ENCODE data around the gene PTMS. TPM values are rescaled to one million over a fixed set of nuclear protein-coding genes. Genes with fewer than 3 reads are reported as not detected.

Gene PTMS
- total and polyA plus RNA-seq, 12 donors, result 27.0 to 1,405 (median 150) TPM

- peaks cover 9% of the 10 kb centered on the region for H3K27me3 ChIP-seq
- intact Hi-C loops (cut with DNase I), result no loop called here
- 70 to 86% (median 74%) methylated on average over 2 to 10 of the region's 10 CpGs for WGBS, 4 donors
- H3K27ac ChIP-seq, result no peak overlapping the region
- no peaks in the 10 kb centered on the region for H3K36me3 ChIP-seq (replicated peaks in 1 of 2)
- H3K9me3 ChIP-seq (replicated peaks in 1 of 3), result no peaks in the 10 kb centered on the region
- peaks cover 6 to 8% of the 10 kb centered on the region in 2 donors for H3K4me1 ChIP-seq (replicated peaks in 1 of 2)
- DNase-seq, result peak in 1 of 7 donors; percentile 54
- H3K4me3 ChIP-seq, result no peak overlapping the region
- TF ChIP-seq CTCF (IDR thresholded peaks at IDR 0.05), result no peak
- TF ChIP-seq POLR2A (IDR thresholded peaks at IDR 0.05), result no peak
Measured at GRCh38 chr12:6818222-6818621, 52.1 kb downstream of the PTMS start.

GRCh38 chr12:6818645-6819044 lies 52.5 kb downstream of the PTMS start:
- DNase-seq, result no peak
- H3K4me3 ChIP-seq, result no peak overlapping the region
- no peaks in the 10 kb centered on the region for H3K36me3 ChIP-seq (replicated peaks in 1 of 2)
- H3K27me3 ChIP-seq, result peaks cover 8% of the 10 kb centered on the region
- 74 to 82% (median 79%) methylated on average over 4 to 5 of the region's 5 CpGs for WGBS, 4 donors
- intact Hi-C loops (cut with DNase I), result no loop called here
- H3K27ac ChIP-seq, result no peak overlapping the region
- H3K4me1 ChIP-seq (replicated peaks in 1 of 2), result peaks cover 6 to 8% of the 10 kb centered on the region in 2 donors
- H3K9me3 ChIP-seq (replicated peaks in 1 of 3), result no peaks in the 10 kb centered on the region
- TF ChIP-seq POLR2A (IDR thresholded peaks at IDR 0.05), result no peak

- DNase-seq, result no peak
- no peak for TF ChIP-seq POLR2A (IDR thresholded peaks at IDR 0.05)
- TF ChIP-seq CTCF (IDR thresholded peaks at IDR 0.05), result no peak
- WGBS, 4 donors, result 81 to 88% (median 87%) methylated on average over 11 to 13 of the region's 13 CpGs
- no peak overlapping the region for H3K27ac ChIP-seq
- H3K4me3 ChIP-seq, result no peak overlapping the region
- peaks cover 6 to 8% of the 10 kb centered on the region in 2 donors for H3K4me1 ChIP-seq (replicated peaks in 1 of 2)
- intact Hi-C loops (cut with DNase I), result loop anchor here (5.0 to 10.0 kb wide), 2 partner anchors 75 to 87 kb away; no protein-coding TSS in a partner anchor
- no peaks in the 10 kb centered on the region for H3K9me3 ChIP-seq (replicated peaks in 1 of 3)
- H3K27me3 ChIP-seq, result peaks cover 8% of the 10 kb centered on the region
- H3K36me3 ChIP-seq (replicated peaks in 1 of 2), result no peaks in the 10 kb centered on the region
Measured at GRCh38 chr12:6819106-6820030, 53.2 kb downstream of the PTMS start.

- H3K27me3 ChIP-seq, result peaks cover 4% of the 10 kb centered on the region
- no peak for TF ChIP-seq POLR2A (IDR thresholded peaks at IDR 0.05)
- TF ChIP-seq CTCF (IDR thresholded peaks at IDR 0.05), result no peak
- WGBS, 4 donors, result 70 to 82% (median 77%) methylated on average over 3 to 5 of the region's 5 CpGs
- no peak overlapping the region for H3K4me3 ChIP-seq
- peak overlapping the region in 1 of 5 donors; percentile 12 for H3K27ac ChIP-seq
- DNase-seq, result no peak
- peaks cover 6 to 8% of the 10 kb centered on the region in 2 donors for H3K4me1 ChIP-seq (replicated peaks in 1 of 2)
- intact Hi-C loops (cut with DNase I), result loop anchor here (5.0 to 10.0 kb wide), 2 partner anchors 75 to 88 kb away; no protein-coding TSS in a partner anchor
- H3K9me3 ChIP-seq (replicated peaks in 1 of 3), result no peaks in the 10 kb centered on the region
- no peaks in the 10 kb centered on the region for H3K36me3 ChIP-seq (replicated peaks in 1 of 2)
Measured at GRCh38 chr12:6820166-6820565, 54.0 kb downstream of the PTMS start.

Other genes with a start within 250 kb of the PTMS start
- 1,000 to 10,000 TPM; 1,734 to 3,241 (median 2,275) TPM for gene GAPDH, start 231.8 kb upstream of the PTMS start, total RNA-seq
- 1,000 to 10,000 TPM; 1,816 to 4,338 (median 3,953) TPM for gene GAPDH, start 231.8 kb upstream of the PTMS start, polyA plus RNA-seq
- 10 to 100 TPM in 8 of 9 donors, 1 to 10 TPM in 1; 8.3 to 36.3 (median 27.5) TPM for gene IFFO1, start 210.3 kb upstream of the PTMS start, total RNA-seq
- gene IFFO1, start 210.3 kb upstream of the PTMS start, polyA plus RNA-seq, result 10 to 100 TPM in 2 of 3 donors, 1 to 10 TPM in 1; 8.7 to 91.0 (median 79.2) TPM
- gene NOP2, start 198.1 kb upstream of the PTMS start, total RNA-seq, result 10 to 100 TPM in 8 of 9 donors, 1 to 10 TPM in 1; 7.7 to 34.7 (median 27.0) TPM
- 10 to 100 TPM; 43.2 to 95.5 (median 63.8) TPM for gene NOP2, start 198.1 kb upstream of the PTMS start, polyA plus RNA-seq
- 100 to 1,000 TPM; 216 to 307 (median 246) TPM for gene CHD4, start 159.0 kb upstream of the PTMS start, total RNA-seq
- gene CHD4, start 159.0 kb upstream of the PTMS start, polyA plus RNA-seq, result 100 to 1,000 TPM; 152 to 505 (median 284) TPM
- 10 to 100 TPM in 1 of 9 donors, 1 to 10 TPM in 7, under 1 TPM in 1; 0.28 to 11.6 (median 8.1) TPM for gene LPAR5, start 130.4 kb upstream of the PTMS start, total RNA-seq
- gene LPAR5, start 130.4 kb upstream of the PTMS start, polyA plus RNA-seq, result 1 to 10 TPM; 1.3 to 2.2 (median 1.5) TPM
- 1 to 10 TPM in 7 of 9 donors, under 1 TPM in 2; 0.36 to 3.1 (median 1.4) TPM for gene ACRBP, start 118.9 kb upstream of the PTMS start, total RNA-seq
- gene ACRBP, start 118.9 kb upstream of the PTMS start, polyA plus RNA-seq, result 1 to 10 TPM in 1 of 3 donors, under 1 TPM in 2; 0.91 to 2.8 (median 0.99) TPM
- gene ING4, start 103.2 kb upstream of the PTMS start, total RNA-seq, result 10 to 100 TPM; 22.6 to 87.6 (median 54.1) TPM
- 10 to 100 TPM; 31.6 to 40.1 (median 32.3) TPM for gene ING4, start 103.2 kb upstream of the PTMS start, polyA plus RNA-seq
- gene ZNF384, start 77.0 kb upstream of the PTMS start, total RNA-seq, result 10 to 100 TPM; 19.9 to 67.2 (median 41.4) TPM
- gene ZNF384, start 77.0 kb upstream of the PTMS start, polyA plus RNA-seq, result 10 to 100 TPM; 45.5 to 71.2 (median 49.5) TPM
- 1 to 10 TPM in 1 of 9 donors, under 1 TPM in 5, not detected in 3; 0.11 to 4.6 (median 0.45) TPM for gene PIANP, start 65.5 kb upstream of the PTMS start, total RNA-seq
- gene PIANP, start 65.5 kb upstream of the PTMS start, polyA plus RNA-seq, result 1 to 10 TPM; 2.4 to 5.2 (median 3.5) TPM
- gene COPS7A, start 42.3 kb upstream of the PTMS start, total RNA-seq, result 100 to 1,000 TPM in 1 of 9 donors, 10 to 100 TPM in 8; 56.5 to 105 (median 83.2) TPM
- gene COPS7A, start 42.3 kb upstream of the PTMS start, polyA plus RNA-seq, result 10 to 100 TPM; 46.5 to 85.1 (median 50.6) TPM
- 100 to 1,000 TPM; 135 to 334 (median 225) TPM for gene MLF2, start 13.2 kb upstream of the PTMS start, total RNA-seq
- gene MLF2, start 13.2 kb upstream of the PTMS start, polyA plus RNA-seq, result 100 to 1,000 TPM; 181 to 248 (median 233) TPM
- gene LAG3, start 6.2 kb downstream of the PTMS start, total RNA-seq, result under 1 TPM in 7 of 9 donors, not detected in 2; 0.11 to 0.96 (median 0.64) TPM
- 1 to 10 TPM in 2 of 3 donors, under 1 TPM in 1; 0.29 to 4.3 (median 2.3) TPM for gene LAG3, start 6.2 kb downstream of the PTMS start, polyA plus RNA-seq
- gene CD4, start 23.2 kb downstream of the PTMS start, total RNA-seq, result 10 to 100 TPM in 8 of 9 donors, 1 to 10 TPM in 1; 2.4 to 52.8 (median 29.5) TPM
- gene CD4, start 23.2 kb downstream of the PTMS start, polyA plus RNA-seq, result 10 to 100 TPM in 1 of 3 donors, 1 to 10 TPM in 2; 8.1 to 12.9 (median 9.1) TPM
- 10 to 100 TPM in 1 of 9 donors, 1 to 10 TPM in 8; 1.1 to 11.9 (median 4.0) TPM for gene GPR162, start 55.5 kb downstream of the PTMS start, total RNA-seq
- 10 to 100 TPM in 2 of 3 donors, 1 to 10 TPM in 1; 5.3 to 42.6 (median 13.7) TPM for gene GPR162, start 55.5 kb downstream of the PTMS start, polyA plus RNA-seq
- 10 to 100 TPM in 7 of 9 donors, 1 to 10 TPM in 2; 2.6 to 23.6 (median 14.6) TPM for gene P3H3, start 62.0 kb downstream of the PTMS start, total RNA-seq
- 10 to 100 TPM in 2 of 3 donors, 1 to 10 TPM in 1; 3.7 to 58.1 (median 51.0) TPM for gene P3H3, start 62.0 kb downstream of the PTMS start, polyA plus RNA-seq
- 1 to 10 TPM in 5 of 9 donors, under 1 TPM in 3, not detected in 1; 0.44 to 2.6 (median 1.6) TPM for gene GNB3, start 74.6 kb downstream of the PTMS start, total RNA-seq
- 10 to 100 TPM in 2 of 3 donors, 1 to 10 TPM in 1; 1.0 to 22.4 (median 11.6) TPM for gene GNB3, start 74.6 kb downstream of the PTMS start, polyA plus RNA-seq
- gene CDCA3, start 84.9 kb downstream of the PTMS start, total RNA-seq, result 10 to 100 TPM in 1 of 9 donors, 1 to 10 TPM in 7, not detected in 1; 2.6 to 17.7 (median 3.4) TPM
- gene CDCA3, start 84.9 kb downstream of the PTMS start, polyA plus RNA-seq, result 1 to 10 TPM; 3.5 to 5.5 (median 5.3) TPM
- 100 to 1,000 TPM in 6 of 9 donors, 10 to 100 TPM in 3; 60.0 to 162 (median 122) TPM for gene USP5, start 85.8 kb downstream of the PTMS start, total RNA-seq
- 100 to 1,000 TPM in 1 of 3 donors, 10 to 100 TPM in 2; 30.6 to 109 (median 32.5) TPM for gene USP5, start 85.8 kb downstream of the PTMS start, polyA plus RNA-seq
- gene TPI1, start 101.2 kb downstream of the PTMS start, total RNA-seq, result 1,000 to 10,000 TPM in 1 of 9 donors, 100 to 1,000 TPM in 8; 555 to 1,141 (median 862) TPM
- 1,000 to 10,000 TPM in 1 of 3 donors, 100 to 1,000 TPM in 2; 241 to 2,322 (median 444) TPM for gene TPI1, start 101.2 kb downstream of the PTMS start, polyA plus RNA-seq
- 10 to 100 TPM in 8 of 9 donors, 1 to 10 TPM in 1; 3.3 to 24.5 (median 15.5) TPM for gene SPSB2, start 106.9 kb downstream of the PTMS start, total RNA-seq
- gene SPSB2, start 106.9 kb downstream of the PTMS start, polyA plus RNA-seq, result 10 to 100 TPM in 2 of 3 donors, 1 to 10 TPM in 1; 2.5 to 19.5 (median 19.5) TPM
- gene LRRC23, start 138.5 kb downstream of the PTMS start, total RNA-seq, result 10 to 100 TPM in 6 of 9 donors, 1 to 10 TPM in 3; 6.9 to 18.6 (median 12.5) TPM
- gene LRRC23, start 138.5 kb downstream of the PTMS start, polyA plus RNA-seq, result 10 to 100 TPM; 11.0 to 29.0 (median 13.8) TPM
- gene ENO2, start 148.2 kb downstream of the PTMS start, total RNA-seq, result 10 to 100 TPM in 7 of 9 donors, 1 to 10 TPM in 2; 7.4 to 53.6 (median 32.1) TPM
- 100 to 1,000 TPM in 1 of 3 donors, 10 to 100 TPM in 2; 29.5 to 113 (median 42.3) TPM for gene ENO2, start 148.2 kb downstream of the PTMS start, polyA plus RNA-seq
- 100 to 1,000 TPM in 4 of 9 donors, 10 to 100 TPM in 4, 1 to 10 TPM in 1; 8.8 to 263 (median 92.8) TPM for gene ATN1, start 161.6 kb downstream of the PTMS start, total RNA-seq
- gene ATN1, start 161.6 kb downstream of the PTMS start, polyA plus RNA-seq, result 100 to 1,000 TPM in 2 of 3 donors, 10 to 100 TPM in 1; 57.4 to 482 (median 258) TPM
- not detected for gene RNU7-1, start 177.5 kb downstream of the PTMS start, total RNA-seq
- gene RNU7-1, start 177.5 kb downstream of the PTMS start, polyA plus RNA-seq, result not detected
- 100 to 1,000 TPM; 152 to 505 (median 283) TPM for gene C12orf57, start 177.7 kb downstream of the PTMS start, total RNA-seq
- gene C12orf57, start 177.7 kb downstream of the PTMS start, polyA plus RNA-seq, result 100 to 1,000 TPM in 2 of 3 donors, 10 to 100 TPM in 1; 58.4 to 335 (median 271) TPM
- 10 to 100 TPM; 24.5 to 86.2 (median 63.0) TPM for gene PTPN6, start 185.0 kb downstream of the PTMS start, total RNA-seq
- gene PTPN6, start 185.0 kb downstream of the PTMS start, polyA plus RNA-seq, result 100 to 1,000 TPM in 2 of 3 donors, 10 to 100 TPM in 1; 36.2 to 204 (median 127) TPM
- 100 to 1,000 TPM; 158 to 344 (median 227) TPM for gene PHB2, start 204.3 kb downstream of the PTMS start, total RNA-seq
- 100 to 1,000 TPM; 128 to 222 (median 131) TPM for gene PHB2, start 204.3 kb downstream of the PTMS start, polyA plus RNA-seq
- 10 to 100 TPM; 21.9 to 81.9 (median 39.9) TPM for gene EMG1, start 204.6 kb downstream of the PTMS start, total RNA-seq
- 10 to 100 TPM; 14.2 to 43.1 (median 15.6) TPM for gene EMG1, start 204.6 kb downstream of the PTMS start, polyA plus RNA-seq

All from adrenal gland (tissue), 12 donors.